Superior temporal gyrus (tissue), 1 donor: ENCODE results near the gene HTR1D.

Experiments used
- DNase-seq: peaks from one replicate; pipeline ENCODE4 v3.0.0-alpha.2; 2016; ENCODE audit errors: extremely low spot score

HTR1D gene

DNA sequence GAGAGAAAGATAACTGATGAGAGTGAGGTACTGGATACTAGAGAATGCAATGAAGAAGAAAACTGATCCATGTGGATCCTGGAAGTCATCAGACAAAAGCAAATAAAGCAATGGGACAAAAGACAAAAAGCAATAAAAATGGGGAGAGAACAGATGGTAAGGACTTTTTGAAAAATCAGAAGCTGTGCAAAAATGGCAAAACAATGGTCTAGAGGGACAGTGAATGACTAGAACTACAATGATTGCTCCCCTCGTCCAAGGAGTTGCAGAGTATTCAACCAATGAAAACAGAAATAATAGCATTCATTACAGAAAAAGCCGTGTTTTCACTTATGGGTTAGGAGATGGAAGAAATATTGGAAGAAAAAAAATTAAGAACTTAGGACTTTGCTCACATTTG is 67.2 kb downstream of the HTR1D start:
- no peak for DNase-seq

- DNase-seq, result no peak
These were observed 68.2 kb downstream of the HTR1D start for GRCh38 chr1:23149114-23149513.

DNA sequence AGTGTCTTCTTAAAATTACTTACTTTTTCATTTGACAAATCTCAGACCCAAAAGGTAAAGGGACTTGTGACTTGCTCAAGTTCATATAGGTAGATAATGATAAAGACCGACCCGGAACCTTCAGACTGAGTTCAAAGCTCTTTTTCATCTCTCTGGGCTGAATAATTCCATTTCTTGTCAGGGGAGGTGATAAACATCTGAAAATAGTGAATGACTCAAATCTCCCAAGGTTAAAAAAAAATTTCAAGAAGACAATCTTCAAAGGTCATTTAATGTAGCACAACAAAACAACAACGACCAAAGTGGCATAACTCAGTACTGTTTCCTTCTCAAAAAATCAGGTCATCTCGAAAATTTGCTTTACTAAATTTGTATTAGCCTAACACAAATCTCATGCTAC is 69.2 kb downstream of the HTR1D start:
- no peak for DNase-seq
